GM19467 (cell line): ENCODE results near the gene BMP7.
"Not testable (repeated sequence)": the region's sequence is repeated elsewhere in the genome, so short reads cannot be mapped to it uniquely, and the experiment has no call there.

Experiments used
- ATAC-seq: cut with Tn5 transposase; IDR thresholded peaks from one replicate; pipeline ENCODE4 v1.9.1; 2021; ENCODE audit warnings: mild to moderate bottlenecking, moderate library complexity; ENCODE audit not compliant: unreplicated experiment

The BMP7 gene

GRCh38 chr20:57195469-57196100 lies 70.9 kb downstream of the BMP7 start:
- no peak for ATAC-seq

DNA sequence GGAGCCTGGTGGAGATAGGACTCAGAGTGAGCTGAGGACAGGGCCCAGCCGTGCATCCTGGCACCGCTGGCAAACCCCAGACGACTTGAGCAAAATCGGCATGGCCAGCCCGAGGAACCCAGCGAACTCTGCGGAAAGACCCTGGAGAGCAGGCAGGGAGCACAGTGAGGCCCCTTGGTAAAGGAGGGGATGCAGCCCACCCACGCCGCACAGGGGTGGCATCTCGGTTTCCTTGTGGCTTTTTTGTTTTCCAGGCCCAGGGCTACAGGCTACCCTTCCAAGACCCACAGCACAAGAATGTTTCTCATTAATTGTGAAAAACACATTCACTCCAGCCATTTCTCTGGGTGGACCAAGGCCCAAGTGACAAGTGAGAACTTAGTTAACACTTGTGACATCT lies 71.4 kb downstream of the BMP7 start:
- ATAC-seq: no peak

GRCh38 chr20:57194154-57194553 lies 72.3 kb downstream of the BMP7 start:
- no peak for ATAC-seq

DNA sequence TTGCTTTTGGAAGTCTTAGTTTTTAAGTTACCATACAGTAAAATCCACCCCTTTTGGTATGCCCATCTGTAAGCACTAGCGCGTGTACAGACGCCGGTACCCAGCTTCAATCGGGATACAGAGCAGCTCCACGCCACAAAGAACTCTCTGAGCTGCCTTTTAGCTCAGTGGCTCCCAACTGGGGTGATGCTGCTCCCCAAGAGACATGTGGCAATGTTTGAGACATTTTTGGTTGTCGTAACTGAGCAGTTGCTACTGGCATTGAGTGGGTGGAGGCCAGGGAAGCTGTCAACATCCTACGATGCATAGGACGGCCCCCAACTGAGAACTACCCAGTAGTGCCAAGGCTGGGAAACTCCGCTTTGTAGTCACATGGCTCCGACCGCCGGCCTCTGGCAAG lies 73.3 kb downstream of the BMP7 start:
- no peak for ATAC-seq

GRCh38 chr20:57192311-57192710 lies 74.1 kb downstream of the BMP7 start:
- ATAC-seq: no peak

GRCh38 chr20:57191265-57191638 lies 75.2 kb downstream of the BMP7 start:
- not testable (repeated sequence) for ATAC-seq

GRCh38 chr20:57190536-57191264 lies 75.7 kb downstream of the BMP7 start:
- ATAC-seq: no peak

GRCh38 chr20:57189713-57190112 lies 76.7 kb downstream of the BMP7 start:
- ATAC-seq: no peak

DNA sequence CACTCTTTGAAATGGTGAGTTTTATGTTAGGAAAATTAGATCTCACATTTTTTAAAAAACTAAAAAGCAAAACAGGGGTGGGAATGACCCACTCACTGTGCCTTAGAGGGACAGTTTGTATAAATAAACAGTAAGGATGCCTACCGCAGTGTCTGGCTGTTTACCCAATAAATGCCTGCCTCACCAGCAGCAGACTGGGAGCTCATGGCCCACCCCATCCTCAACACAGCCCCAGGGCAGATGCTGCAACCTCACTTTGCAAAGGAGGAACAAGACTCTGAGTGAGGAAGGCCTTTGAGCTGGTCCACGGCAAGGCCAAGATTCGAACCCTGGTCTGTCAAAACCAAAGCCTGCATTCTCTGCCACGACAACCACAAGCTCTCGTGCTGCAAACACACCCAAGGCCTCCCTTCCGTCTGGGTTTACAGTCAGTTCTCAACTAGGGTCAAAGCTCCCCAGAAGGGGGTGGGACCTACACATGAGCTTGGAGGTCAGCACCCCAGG lies 77.8 kb downstream of the BMP7 start:
- no peak for ATAC-seq

DNA sequence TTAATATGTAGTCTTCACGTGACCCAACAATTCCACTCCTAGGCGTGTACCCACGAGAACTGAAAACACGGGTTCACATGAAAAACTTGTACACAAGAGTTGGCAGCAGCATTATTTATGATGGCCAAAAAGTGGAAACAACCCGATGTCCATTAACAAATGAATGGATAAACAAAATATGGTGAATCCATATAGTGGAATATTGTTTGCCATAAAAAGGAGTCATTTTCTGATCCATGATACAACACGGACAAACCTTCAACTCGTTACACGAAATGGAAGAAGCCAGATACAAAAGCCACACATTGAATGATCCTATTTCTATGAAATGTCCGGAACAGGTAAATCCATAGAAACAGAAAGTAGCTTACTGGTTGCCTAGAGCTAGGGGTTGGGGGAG lies 78.4 kb downstream of the BMP7 start:
- ATAC-seq: no peak

DNA sequence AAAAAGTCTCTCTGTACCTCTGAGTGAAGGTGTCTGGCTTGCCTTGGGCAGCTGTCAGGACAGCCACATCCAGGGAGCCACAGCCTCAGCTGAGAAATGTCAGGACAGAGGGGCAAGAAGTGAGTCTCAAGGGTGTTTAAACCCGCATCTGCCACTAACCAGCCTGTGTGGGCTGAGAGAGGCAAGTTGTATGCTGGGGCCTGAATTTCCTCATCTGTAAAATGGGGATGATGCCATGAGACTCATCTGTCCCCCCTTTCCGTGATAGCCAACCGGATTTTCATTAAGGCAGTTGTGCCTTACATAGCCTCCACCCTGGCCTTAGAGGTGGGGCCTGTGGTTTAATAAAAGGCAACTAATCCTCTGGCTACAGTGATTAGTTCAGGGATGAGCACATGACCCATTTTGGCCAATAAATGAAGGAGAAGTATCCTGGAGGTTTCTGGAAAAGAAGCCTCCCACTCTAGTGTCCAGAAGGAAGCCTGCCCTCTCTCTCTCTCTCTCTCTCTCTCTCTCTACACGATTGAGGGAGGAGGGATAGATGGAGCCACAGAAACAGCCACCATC lies 79.3 kb downstream of the BMP7 start:
- ATAC-seq: no peak

DNA sequence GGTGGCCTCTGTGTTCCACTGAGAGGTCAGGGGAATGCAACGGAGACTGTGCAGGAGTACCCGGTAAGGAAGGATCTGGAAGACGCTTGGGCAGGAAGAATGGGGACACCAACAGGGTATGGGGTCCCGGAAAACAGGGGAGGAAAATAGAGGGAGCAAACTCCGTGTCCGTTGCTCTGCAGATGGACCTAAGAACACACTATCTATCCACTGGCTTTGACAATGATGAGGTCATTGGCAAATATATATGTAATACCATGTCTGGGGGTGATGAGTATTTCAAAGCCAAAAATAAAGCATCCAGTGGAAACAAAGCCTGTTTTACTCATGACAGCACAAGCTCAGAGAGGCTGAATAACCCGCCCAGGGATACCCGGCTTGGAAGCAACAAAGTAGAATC lies 80.2 kb downstream of the BMP7 start:
- no peak for ATAC-seq

- ATAC-seq: no peak
These were observed 81.2 kb downstream of the BMP7 start for GRCh38 chr20:57185188-57185743.

DNA sequence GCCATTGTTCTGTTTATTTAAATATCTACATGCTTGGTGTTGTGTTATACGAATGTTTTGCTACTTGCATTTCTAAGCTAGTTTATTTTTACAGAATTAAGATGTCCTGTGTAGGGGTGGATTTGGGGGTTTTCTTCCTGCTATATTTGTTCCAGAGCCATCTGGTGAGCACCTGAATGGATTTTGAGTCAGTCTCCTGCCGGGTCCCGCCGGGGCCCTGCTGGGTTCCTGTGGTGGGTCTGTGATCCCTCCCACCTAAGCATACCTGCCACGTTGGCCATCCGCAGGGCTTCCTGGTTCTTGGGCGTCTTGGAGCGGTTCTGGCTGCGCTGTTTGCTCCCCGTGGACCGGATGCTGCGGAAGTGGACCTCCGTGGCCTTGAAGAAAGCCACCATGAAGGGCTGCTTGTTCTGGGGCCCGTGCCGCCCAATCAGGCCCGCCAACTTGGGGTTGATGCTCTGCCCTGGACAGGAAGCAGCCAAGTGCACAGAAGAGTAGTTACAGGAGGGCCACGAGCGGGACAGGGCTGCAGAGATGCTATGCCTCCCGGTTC lies 82.9 kb downstream of the BMP7 start:
- ATAC-seq: no peak

DNA sequence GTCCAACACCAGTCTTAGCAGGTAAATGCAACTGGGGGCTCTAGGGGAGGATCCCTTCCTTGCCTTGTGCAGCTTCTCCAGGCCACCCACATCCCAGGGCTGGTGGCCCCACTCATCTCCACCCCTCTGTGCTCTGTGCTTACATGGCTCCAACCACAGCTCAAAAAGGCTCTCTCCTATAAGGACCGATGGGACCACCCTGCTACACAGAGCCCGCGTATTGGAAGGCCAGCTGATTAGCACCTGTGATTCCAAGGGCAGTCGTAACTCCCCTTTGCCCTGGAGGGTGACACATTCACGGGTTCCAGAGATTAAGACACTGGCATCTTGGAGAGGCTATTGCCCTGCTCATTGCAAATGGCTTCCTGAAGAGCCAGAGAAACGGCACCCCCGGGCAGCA lies 84.8 kb downstream of the BMP7 start:
- ATAC-seq: no peak

- no peak for ATAC-seq
These were observed 85.5 kb downstream of the BMP7 start for GRCh38 chr20:57180954-57181353.

- no peak for ATAC-seq
These were observed 86.1 kb downstream of the BMP7 start for GRCh38 chr20:57180387-57180786.

GRCh38 chr20:57179265-57179664 lies 87.2 kb downstream of the BMP7 start:
- ATAC-seq: no peak

DNA sequence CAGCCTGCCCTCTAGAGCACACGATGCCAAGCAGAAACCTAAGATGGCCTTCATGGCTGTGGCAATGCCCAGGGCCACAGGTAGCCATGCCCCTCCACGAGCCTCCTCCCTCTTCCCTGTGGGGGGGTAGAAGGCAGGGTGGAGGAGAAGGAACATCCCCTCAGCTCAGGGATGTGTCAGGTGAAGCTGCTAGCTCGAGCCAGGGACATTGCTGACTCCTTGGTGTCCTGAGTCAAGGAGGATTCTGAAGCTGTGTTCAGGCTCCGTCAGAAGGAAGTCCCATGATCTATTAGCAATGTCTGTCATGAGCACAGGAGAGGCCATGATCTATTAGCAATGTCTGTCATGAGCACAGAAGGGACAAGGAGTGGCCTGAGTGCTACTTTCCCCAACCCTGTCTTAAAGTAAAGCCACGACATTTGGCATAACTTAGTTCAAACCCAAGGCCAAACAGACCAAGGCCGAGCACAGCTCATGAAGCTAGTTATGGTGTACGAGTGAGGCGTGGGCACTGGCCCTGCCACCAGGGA lies 87.8 kb downstream of the BMP7 start:
- no peak for ATAC-seq

DNA sequence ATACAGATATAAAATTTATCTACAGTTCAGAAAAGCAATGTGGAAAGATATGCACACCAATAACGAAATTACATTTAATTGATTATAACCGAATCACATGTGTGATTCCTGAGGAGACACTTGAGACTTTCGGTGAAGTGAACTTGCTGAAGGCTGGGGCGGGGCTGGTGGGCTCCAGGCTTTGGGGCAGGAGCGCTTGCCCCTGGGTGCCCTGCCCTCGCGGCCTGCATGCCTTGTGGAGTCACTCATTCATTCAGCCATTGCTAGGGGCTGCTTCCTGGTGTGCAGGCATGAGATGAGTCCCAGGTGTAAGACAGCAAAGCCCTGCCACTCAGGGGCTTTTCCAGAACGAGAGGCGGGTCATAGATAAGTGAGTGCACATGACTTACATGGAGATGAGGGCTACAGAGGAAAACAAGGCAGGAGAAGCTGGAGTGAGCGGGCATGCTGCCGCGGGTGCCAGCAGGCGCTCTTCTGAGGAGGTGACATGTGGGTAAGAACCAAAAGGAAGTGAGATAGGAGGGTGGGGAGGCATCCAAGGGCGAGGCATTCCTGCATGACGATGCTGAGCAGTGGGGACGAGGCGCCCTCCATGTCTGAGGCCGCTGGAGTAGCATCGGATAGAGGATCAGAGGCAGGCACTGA lies 88.7 kb downstream of the BMP7 start:
- no peak for ATAC-seq

GRCh38 chr20:57176842-57177241 lies 89.6 kb downstream of the BMP7 start:
- ATAC-seq: no peak
